GM18520 (cell line): ENCODE measurements around the gene FAF1.
"Not testable (repeated sequence)": the region's sequence is repeated elsewhere in the genome, so short reads cannot be mapped to it uniquely, and the experiment has no call there.

ENCODE experiments used
- ATAC-seq: cut with Tn5 transposase; IDR thresholded peaks from one replicate; pipeline ENCODE4 v1.9.1; 2021; ENCODE audit not compliant: unreplicated experiment

Gene FAF1

GRCh38 chr1:50917138-50918137 lies 42.6 kb downstream of the FAF1 start:
- ATAC-seq = no peak

- ATAC-seq = no peak
Observed at GRCh38 chr1:50915621-50916020, 44.4 kb downstream of the FAF1 start.

- ATAC-seq = no peak
Observed at GRCh38 chr1:50913954-50914353, 46.1 kb downstream of the FAF1 start.

GRCh38 chr1:50910356-50910755 lies 49.7 kb downstream of the FAF1 start:
- ATAC-seq = not testable (repeated sequence)

GRCh38 chr1:50907610-50908009 lies 52.5 kb downstream of the FAF1 start:
- ATAC-seq = not testable (repeated sequence)

GRCh38 chr1:50906050-50906449 lies 54.0 kb downstream of the FAF1 start:
- not testable (repeated sequence) for ATAC-seq

- no peak for ATAC-seq
Observed at GRCh38 chr1:50902419-50902818, 57.6 kb downstream of the FAF1 start.

GRCh38 chr1:50901872-50902271 lies 58.2 kb downstream of the FAF1 start:
- no peak for ATAC-seq

GRCh38 chr1:50898773-50899172 lies 61.3 kb downstream of the FAF1 start:
- no peak for ATAC-seq

- ATAC-seq = no peak
Observed at GRCh38 chr1:50894340-50894739, 65.7 kb downstream of the FAF1 start.

GRCh38 chr1:50893466-50893865 lies 66.6 kb downstream of the FAF1 start:
- no peak for ATAC-seq

- ATAC-seq = not testable (repeated sequence)
Observed at GRCh38 chr1:50887555-50887954, 72.5 kb downstream of the FAF1 start.

- no peak for ATAC-seq
Observed at GRCh38 chr1:50880373-50880772, 79.7 kb downstream of the FAF1 start.

GRCh38 chr1:50879137-50879536 lies 80.9 kb downstream of the FAF1 start:
- no peak for ATAC-seq

GRCh38 chr1:50878434-50878833 lies 81.6 kb downstream of the FAF1 start:
- no peak for ATAC-seq

GRCh38 chr1:50877641-50878040 lies 82.4 kb downstream of the FAF1 start:
- ATAC-seq = no peak

- ATAC-seq = peak; percentile 90
Observed at GRCh38 chr1:50873458-50874187, 86.4 kb downstream of the FAF1 start.

- ATAC-seq = not testable (repeated sequence)
Observed at GRCh38 chr1:50864845-50865244, 95.2 kb downstream of the FAF1 start.

GRCh38 chr1:50861772-50862171 lies 98.3 kb downstream of the FAF1 start:
- ATAC-seq = no peak

- ATAC-seq = no peak
Observed at GRCh38 chr1:50860702-50861101, 99.4 kb downstream of the FAF1 start.

GRCh38 chr1:50860256-50860655 lies 99.8 kb downstream of the FAF1 start:
- no peak for ATAC-seq

GRCh38 chr1:50859657-50860056 lies 100.4 kb downstream of the FAF1 start:
- ATAC-seq = no peak
